Activated CD4-positive, alpha-beta T cell treated with anti-CD3 and anti-CD28 coated beads, Interleukin-2, amount 50 U/mL, for 1 hour (primary cell): ENCODE results near the gene SEC14L3.
A peak's percentile ranks its signal among the peaks of the same experiment; 100 is the strongest.

Source experiments
- DNase-seq: peaks from one replicate; pipeline ENCODE4 v3.0.0-alpha.2; 2020

SEC14L3 gene

GRCh38 chr22:30441088-30441487 lies 30.7 kb downstream of the SEC14L3 start:
- DNase-seq: no peak

GRCh38 chr22:30439836-30440235 lies 32.0 kb downstream of the SEC14L3 start:
- no peak for DNase-seq

- no peak for DNase-seq
These were observed 32.6 kb downstream of the SEC14L3 start for GRCh38 chr22:30439226-30439625.

- DNase-seq: no peak
These were observed 33.3 kb downstream of the SEC14L3 start for GRCh38 chr22:30438559-30438958.

- DNase-seq: no peak
These were observed 35.6 kb downstream of the SEC14L3 start for GRCh38 chr22:30436196-30436595.

GRCh38 chr22:30435674-30436126 lies 36.1 kb downstream of the SEC14L3 start:
- DNase-seq: peak; percentile 82

- no peak for DNase-seq
These were observed 37.0 kb downstream of the SEC14L3 start for GRCh38 chr22:30434843-30435242.

GRCh38 chr22:30433773-30434172 lies 38.0 kb downstream of the SEC14L3 start:
- DNase-seq: no peak

- DNase-seq: no peak
These were observed 38.6 kb downstream of the SEC14L3 start for GRCh38 chr22:30433227-30433626.

- no peak for DNase-seq
These were observed 39.3 kb downstream of the SEC14L3 start for GRCh38 chr22:30432520-30432919.

- no peak for DNase-seq
These were observed 39.7 kb downstream of the SEC14L3 start for GRCh38 chr22:30432096-30432495.

GRCh38 chr22:30430933-30431332 lies 40.9 kb downstream of the SEC14L3 start:
- DNase-seq: no peak

- DNase-seq: no peak
These were observed 41.9 kb downstream of the SEC14L3 start for GRCh38 chr22:30429887-30430286.

GRCh38 chr22:30427871-30428270 lies 43.9 kb downstream of the SEC14L3 start:
- DNase-seq: no peak

- DNase-seq: peak; percentile 90
These were observed 45.1 kb downstream of the SEC14L3 start for GRCh38 chr22:30426388-30427353.

GRCh38 chr22:30425616-30426387 lies 46.0 kb downstream of the SEC14L3 start, which contains the start of gene MTFP1:
Gene MTFP1 (plus strand): TSS chr22:30425768. CDS start chr22:30425880, 112 bp downstream.
- peak; percentile 36 for DNase-seq

GRCh38 chr22:30425327-30425615 lies 46.5 kb downstream of the SEC14L3 start:
- no peak for DNase-seq

GRCh38 chr22:30424534-30425326 lies 47.1 kb downstream of the SEC14L3 start:
- no peak for DNase-seq

GRCh38 chr22:30423959-30424533 lies 47.8 kb downstream of the SEC14L3 start:
- peak; percentile 98 for DNase-seq

- DNase-seq: peak; percentile 41
These were observed 48.4 kb downstream of the SEC14L3 start for GRCh38 chr22:30423301-30423958.

- DNase-seq: peak; percentile 28
These were observed 49.1 kb downstream of the SEC14L3 start for GRCh38 chr22:30422481-30423300.
